GM19240 (cell line): Measurements from ENCODE around the gene VPS51.
A peak's percentile ranks its signal among the peaks of the same experiment; 100 is the strongest.

ENCODE experiments used
- DNase-seq: peaks from one replicate; pipeline ENCODE4 v3.0.0; 2011; ENCODE audit warnings: low spot score; ENCODE audit not compliant: insufficient read length

VPS51 gene

GRCh38 chr11:65107078-65107477 is 11.1 kb downstream of the VPS51 start:
- DNase-seq, result no peak

DNA sequence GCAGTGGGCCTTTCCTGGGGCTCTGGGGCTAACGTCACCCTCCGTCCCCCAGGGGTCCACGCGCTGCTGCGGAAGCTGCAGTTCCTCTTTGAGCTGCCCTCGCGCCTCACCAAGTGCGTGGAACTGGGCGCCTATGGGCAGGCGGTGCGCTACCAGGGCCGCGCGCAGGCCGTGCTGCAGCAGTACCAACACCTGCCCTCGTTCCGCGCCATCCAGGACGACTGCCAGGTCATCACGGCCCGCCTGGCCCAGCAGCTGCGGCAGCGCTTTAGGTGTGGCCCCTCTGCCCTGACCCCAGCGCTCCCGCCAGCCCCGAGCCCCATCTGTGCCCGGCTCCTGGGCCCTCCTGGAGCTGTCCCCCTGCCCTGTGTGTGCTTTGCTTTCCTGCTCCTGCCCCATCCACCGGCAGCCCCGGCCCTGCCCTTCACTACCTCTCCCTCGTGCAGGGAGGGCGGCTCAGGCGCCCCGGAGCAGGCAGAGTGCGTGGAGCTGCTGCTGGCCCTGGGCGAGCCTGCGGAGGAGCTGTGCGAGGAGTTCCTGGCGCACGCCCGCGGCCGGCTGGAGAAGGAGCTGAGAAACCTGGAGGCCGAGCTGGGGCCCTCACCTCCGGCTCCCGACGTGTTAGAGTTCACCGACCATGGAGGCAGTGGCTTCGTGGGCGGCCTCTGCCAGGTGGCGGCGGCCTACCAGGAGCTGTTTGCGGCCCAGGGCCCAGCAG is 11.9 kb downstream of the VPS51 start:
- DNase-seq, result no peak

GRCh38 chr11:65108469-65109123 is 12.6 kb downstream of the VPS51 start:
- no peak for DNase-seq

GRCh38 chr11:65109231-65110198 is 13.5 kb downstream of the VPS51 start:
- DNase-seq, result no peak

DNA sequence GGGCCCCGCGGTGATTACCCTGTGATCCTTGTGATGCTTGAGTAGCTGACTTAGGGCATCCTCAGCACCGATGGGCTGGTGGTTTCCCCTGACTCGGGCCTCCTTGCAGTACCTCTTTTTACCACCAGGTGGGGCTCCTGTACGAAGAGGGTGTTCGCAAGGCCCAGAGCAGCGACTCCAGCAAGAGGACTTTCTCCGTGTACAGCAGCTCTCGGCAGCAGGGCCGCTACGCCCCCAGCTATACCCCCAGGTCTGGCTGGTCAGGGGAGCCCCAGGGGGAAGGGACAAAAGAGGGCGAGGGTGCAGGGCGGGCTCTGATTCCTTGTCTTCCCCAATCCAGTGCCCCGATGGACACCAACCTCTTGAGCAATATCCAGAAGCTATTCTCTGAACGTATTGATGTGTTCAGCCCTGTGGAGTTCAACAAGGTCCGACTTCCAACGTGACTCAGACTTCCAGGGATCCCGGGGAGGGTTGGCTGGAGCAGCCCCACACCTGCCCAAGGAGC is 14.4 kb downstream of the VPS51 start:
- DNase-seq, result peak; percentile 95

- peak; percentile 94 for DNase-seq
Measured at GRCh38 chr11:65111159-65111743, 15.2 kb downstream of the VPS51 start.

DNA sequence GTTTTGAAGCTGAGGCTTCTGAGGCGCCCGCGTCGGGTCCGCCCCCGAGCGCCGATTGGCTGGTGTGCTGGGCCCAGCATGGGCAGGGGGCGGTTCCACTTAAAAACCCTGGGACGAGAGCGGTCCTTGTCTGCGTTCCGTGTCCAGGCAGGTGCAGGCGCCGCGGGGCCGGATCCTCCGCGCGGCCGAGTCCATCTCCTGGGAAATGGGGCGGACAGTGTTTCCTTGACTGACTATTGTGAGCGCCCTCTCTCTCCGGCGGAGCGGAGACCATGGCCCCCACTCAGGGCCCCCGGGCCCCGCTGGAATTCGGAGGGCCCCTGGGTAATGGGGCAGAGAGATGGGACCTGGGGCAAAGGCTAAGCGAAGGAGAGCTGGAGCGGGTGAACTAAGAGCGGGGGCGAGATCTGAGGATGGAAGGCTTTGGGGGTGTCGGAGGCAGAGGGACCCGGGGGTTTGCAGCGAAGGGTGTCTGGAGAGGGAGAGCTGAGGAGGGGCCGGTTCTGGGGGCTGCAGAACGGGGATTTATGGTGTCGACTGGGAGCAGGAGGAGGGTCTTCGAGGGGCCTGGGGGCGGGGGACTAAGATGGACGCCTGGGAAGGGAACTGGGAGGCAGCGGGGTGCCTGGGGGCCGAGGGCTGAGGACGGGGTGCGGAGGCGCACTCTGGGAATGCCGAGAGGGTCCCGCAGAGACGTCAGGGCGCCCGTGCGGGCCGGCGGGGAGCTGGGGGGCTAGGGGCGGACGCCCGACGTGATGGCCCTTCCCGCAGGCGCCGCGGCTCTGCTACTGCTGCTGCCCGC is 15.9 kb downstream of the VPS51 start, which contains the start of gene TM7SF2:
Gene TM7SF2 (plus strand): TSS at position 129 of the 802 bp plus-strand sequence. CDS start 144 bp downstream, at position 273.
- DNase-seq, result no peak

GRCh38 chr11:65112546-65113360 is 16.7 kb downstream of the VPS51 start:
- DNase-seq, result peak; percentile 50

GRCh38 chr11:65113361-65113756 is 17.3 kb downstream of the VPS51 start:
- DNase-seq, result no peak

- DNase-seq, result no peak
Measured at GRCh38 chr11:65113839-65114238, 17.8 kb downstream of the VPS51 start.

- no peak for DNase-seq
Measured at GRCh38 chr11:65114538-65115171, 18.6 kb downstream of the VPS51 start.

- DNase-seq, result no peak
Measured at GRCh38 chr11:65115361-65116082, 19.5 kb downstream of the VPS51 start.

GRCh38 chr11:65116370-65117205 is 20.6 kb downstream of the VPS51 start:
- DNase-seq, result no peak

DNA sequence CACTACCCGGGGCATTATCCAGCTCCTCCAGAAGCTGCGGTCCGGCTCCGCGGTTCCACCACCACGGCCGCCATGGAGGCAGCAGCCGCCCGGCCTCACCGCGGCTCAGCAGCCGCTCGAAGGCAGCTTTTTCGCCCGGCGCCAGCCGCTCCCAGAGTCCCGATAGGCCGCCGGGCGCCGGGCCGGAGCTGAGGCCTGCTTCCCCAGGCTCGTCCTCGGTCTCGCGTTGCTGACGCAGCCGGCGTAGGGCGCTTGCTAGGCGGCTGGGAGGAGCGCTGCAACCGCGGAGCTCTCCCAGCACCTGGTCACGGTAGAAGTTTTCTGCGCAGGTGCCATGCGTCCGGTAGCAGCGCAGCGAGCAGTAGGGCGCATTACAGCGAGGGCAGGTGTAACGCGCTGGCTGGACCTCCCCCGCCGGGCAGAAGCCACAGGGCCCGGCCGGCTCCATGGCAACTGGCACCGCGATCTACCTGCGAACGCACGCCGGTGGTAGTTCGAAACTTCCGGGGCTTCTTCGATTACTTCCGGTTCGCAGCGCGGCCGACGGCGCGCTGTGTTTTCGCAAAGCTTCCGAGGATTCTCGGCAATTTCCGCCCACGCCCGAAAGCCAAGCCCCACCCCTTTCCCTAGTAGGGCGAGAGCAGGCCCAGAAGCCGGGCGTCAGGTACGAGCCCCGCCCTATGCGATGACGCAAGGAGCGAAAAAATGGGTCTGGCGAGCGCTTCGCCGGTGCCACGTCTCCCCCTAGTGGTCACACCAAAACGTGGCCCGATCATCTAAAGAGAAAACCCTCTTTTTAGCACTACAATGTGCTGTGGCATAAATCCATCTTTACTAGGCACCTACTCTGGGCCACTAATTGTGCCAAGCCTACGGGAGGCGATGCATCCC is 21.4 kb downstream of the VPS51 start, which contains the start of gene ZNHIT2:
Gene ZNHIT2 (minus strand): TSS at position 496 of the 891 bp plus-strand sequence. CDS start 48 bp downstream, at position 448.
- DNase-seq, result peak; percentile 78

DNA sequence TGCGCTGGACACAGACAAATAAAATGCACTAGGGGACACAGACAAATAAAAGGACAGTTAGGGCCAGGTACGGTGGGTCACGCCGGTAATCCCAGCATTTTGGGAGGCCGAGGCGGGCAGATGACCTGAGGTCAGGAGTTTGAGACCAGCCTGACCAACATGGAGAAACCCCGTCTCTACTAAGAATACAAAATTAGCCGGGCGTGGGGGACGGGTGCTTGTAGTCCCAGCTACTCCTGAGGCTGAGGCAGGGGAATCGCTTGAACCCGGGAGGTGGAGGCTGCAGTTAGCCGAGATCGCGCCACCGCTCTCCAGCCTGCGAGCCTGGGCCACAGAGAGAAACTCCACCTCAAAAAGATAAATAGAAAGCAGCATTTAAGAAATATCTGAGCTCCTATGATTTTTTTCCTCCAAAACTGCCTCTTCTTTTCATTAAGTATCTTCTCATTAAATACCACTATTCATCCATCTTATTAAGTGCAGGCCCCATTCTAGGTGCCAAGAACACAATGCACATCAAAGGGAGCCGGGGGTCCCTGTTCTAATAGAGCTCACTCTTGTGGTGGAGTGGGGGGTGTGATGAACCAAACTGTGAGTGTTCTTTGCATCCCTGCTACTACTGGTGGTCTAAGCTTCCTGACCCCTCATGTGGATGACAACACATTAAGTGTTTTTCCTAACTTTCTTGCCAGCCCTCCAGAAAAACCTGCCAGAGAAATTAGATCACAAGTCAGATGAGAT is 22.3 kb downstream of the VPS51 start:
- no peak for DNase-seq
